Urinary bladder (tissue), 4 donors: Measurements from ENCODE around the gene TIMELESS. TPM values are rescaled to one million over a fixed set of nuclear protein-coding genes. Genes with fewer than 3 reads are reported as not detected.

Experiments used
- DNase-seq: peaks from one replicate; pipeline ENCODE4 v3.0.0-alpha.2; 2015; ENCODE audit errors: extremely low spot score
- H3K27ac ChIP-seq: one replicate; pipeline ENCODE4 v1.5.1; 2013; ENCODE audit warnings: low read depth, mild to moderate bottlenecking, moderate library complexity
- H3K36me3 ChIP-seq: one replicate; pipeline ENCODE4 v1.6.1; 2013; ENCODE audit warnings: mild to moderate bottlenecking, moderate library complexity; ENCODE audit not compliant: insufficient read depth
- H3K4me1 ChIP-seq: one replicate; pipeline ENCODE4 v1.6.1; 2013; ENCODE audit warnings: mild to moderate bottlenecking, moderate library complexity; ENCODE audit not compliant: insufficient read depth
- H3K4me3 ChIP-seq: one replicate; pipeline ENCODE4 v1.5.1; 2013; ENCODE audit warnings: low read depth, low read length
- WGBS: extraction: QIAGEN DNeasy Blood & Tissue Kit; methylation state at CpG from one replicate; pipeline ENCODE4 v1.1.7; 2013; 5-methylcytosine and 5-hydroxymethylcytosine counted together
- polyA plus RNA-seq: library from polyadenylated mRNA; stranded (reverse); fragments of 200-250 nt; gene quantifications from one replicate; pipeline ENCODE4 v1.2.3, GENCODE V29; 2013
- total RNA-seq: library from RNA; depleted of rRNA; stranded (reverse); fragments of >200 nt; gene quantifications from one replicate; pipeline ENCODE4 v1.2.3, GENCODE V29; 2014
- donor health status: healthy with polysubstance abuse.
- donor health status: healthy.

The TIMELESS gene
- total and polyA plus RNA-seq, 2 donors, result 6.2 to 8.9 TPM

DNA sequence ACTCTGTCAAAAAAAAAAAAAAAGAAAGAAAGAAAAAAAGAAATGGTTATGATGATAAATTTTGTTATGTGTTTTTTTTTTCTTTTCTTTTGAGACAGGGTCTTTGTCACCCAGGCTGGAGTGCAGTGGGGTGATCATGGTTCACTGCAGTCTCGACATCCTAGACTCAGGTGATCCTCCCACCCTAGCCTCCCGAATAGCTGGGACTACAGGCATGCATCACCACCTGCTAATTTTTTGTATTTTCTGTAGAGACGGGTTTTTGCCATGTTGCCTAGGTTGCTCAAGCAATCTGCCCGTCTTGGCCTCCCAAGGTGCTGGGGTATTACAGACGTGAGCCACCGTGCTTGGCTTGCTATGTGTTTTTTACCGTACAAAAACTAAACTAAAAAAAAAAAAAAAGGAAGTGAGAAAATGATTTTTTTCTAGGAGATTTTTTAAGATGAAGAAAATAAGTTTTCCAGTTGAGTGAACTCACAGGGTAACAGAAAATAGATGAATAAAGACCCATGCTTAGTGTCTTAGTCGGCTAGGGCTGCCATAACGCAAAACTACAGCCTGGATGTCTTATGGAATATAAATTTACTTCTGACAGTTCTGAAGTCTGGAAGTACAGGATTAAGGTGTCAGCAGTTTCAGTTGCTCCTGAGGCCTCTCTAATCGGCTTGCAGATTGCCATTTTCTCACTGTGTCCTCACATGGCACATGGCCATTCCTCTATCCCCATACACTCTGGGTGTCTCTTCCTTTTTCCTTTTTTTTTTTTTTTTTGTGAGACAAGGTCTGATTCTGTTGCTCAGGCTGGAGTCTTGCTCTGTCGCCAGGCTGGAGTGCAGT, 73.4 kb downstream of the TIMELESS start:
- H3K4me1 ChIP-seq, result no peaks in the 10 kb centered on the region
- WGBS, result 70% methylated on average over 11 of the region's 11 CpGs
- H3K27ac ChIP-seq, result no peak overlapping the region
- H3K4me3 ChIP-seq, result no peak overlapping the region
- no peak for DNase-seq
- H3K36me3 ChIP-seq, result no peaks in the 10 kb centered on the region

DNA sequence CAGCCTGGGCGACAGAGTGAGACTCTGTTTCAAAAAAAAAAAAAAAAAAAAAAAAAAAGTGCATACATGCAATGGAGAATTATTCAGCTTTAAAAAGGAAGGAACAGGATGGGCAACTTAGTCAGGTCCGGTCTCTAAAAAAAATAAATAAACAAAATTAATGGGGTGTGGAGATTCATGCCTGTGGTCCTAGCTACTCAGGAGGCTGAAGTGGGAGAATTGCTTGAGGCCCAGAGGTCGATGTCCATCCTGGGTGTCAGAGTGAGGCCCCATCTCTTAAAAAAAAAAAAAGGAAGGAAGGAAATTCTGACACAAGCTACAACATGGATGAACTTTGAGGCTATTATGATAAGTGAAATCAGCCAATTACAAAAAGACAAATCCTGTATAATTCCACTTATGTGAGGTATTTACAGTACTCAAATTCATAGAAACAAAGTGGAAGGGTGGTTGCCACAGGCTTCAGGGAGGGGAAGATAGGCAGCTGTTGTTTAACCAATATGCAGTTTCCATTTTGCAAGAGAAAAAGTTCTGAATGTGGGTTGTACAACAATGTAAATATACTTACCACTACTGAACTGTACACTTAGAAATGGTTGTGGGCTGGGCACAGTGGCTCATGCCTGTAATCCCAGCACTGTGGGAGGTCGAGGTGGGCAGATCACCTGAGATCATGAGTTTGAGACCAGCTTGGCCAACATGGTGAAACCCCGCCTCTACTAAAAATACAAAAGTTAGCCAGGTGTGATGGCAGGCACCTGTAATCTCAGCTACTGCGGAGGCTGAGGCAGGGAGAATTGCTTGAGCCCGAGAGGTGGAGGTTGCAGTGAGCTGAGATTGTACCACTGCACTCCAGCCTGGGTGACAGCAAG, 74.3 kb downstream of the TIMELESS start:
- no peaks in the 10 kb centered on the region for H3K36me3 ChIP-seq
- H3K4me1 ChIP-seq, result no peaks in the 10 kb centered on the region
- WGBS, result 76% methylated on average over 7 of the region's 7 CpGs
- H3K27ac ChIP-seq, result no peak overlapping the region
- DNase-seq, result no peak
- H3K4me3 ChIP-seq, result no peak overlapping the region

DNA sequence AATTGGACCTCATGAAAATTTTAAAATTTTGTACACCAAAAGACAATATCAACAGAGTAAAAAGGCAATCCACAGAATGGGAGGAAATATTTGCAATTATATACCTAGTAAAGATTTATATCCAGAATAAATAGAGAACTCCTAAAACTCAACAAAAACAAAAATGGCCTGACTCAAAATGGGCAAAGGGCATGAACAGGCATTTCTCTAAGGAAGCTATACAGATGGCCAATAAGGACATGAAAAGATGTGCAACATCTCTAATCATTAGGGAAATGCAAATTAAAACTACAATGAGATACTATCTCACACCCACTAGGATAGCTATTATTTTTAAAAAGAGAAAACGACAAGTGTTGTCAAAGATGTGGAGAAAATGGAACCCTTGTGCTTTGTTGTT, 75.7 kb downstream of the TIMELESS start:
- Histone ChIP-seq H3K4me3 (no peak overlapping the region), H3K27ac (no peak overlapping the region), H3K4me1 (no peaks in the 10 kb centered on the region), H3K36me3 (no peaks in the 10 kb centered on the region)
- DNase-seq, result no peak
- whole genome bisulfite sequencing, result 95% methylated on average over 1 of the region's 1 CpG

DNA sequence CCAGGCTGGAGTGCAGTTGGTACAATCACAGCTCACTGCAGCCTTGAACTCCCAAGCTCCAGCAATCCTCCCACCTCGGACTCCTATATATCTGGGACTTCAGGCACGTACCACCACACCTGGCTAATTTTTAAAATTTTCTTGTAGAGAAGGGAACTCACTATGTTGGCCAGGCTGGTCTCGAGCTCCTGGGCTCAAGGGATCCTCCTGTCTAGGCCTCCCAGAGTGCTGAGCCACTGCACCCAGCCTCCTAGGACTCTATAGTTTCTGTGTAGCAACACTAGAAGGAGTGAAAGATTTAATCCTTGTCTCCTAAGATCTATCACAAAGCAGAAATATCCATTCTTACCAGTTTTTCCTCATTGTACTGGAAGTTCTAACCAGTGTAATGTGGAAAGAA, 82.3 kb downstream of the TIMELESS start:
- Histone ChIP-seq H3K27ac (no peak overlapping the region), H3K36me3 (no peaks in the 10 kb centered on the region), H3K4me3 (no peak overlapping the region), H3K4me1 (no peaks in the 10 kb centered on the region)
- DNase-seq, result no peak
- WGBS, result 87% methylated on average over 3 of the region's 3 CpGs

Other genes with a start within 250 kb of the TIMELESS start
- gene RNF41, start 227.5 kb downstream of the TIMELESS start, total RNA-seq, result 42.9 TPM
- gene RNF41, start 227.5 kb downstream of the TIMELESS start, polyA plus RNA-seq, result 37.8 TPM
- gene NABP2, start 225.1 kb downstream of the TIMELESS start, total RNA-seq, result 15.7 TPM
- gene NABP2, start 225.1 kb downstream of the TIMELESS start, polyA plus RNA-seq, result 31.0 TPM
- gene SLC39A5, start 219.4 kb downstream of the TIMELESS start, total RNA-seq, result not detected
- gene SLC39A5, start 219.4 kb downstream of the TIMELESS start, polyA plus RNA-seq, result 0.30 TPM
- 10.2 TPM for gene ANKRD52, start 191.0 kb downstream of the TIMELESS start, total RNA-seq
- 14.4 TPM for gene ANKRD52, start 191.0 kb downstream of the TIMELESS start, polyA plus RNA-seq
- 6.9 TPM for gene COQ10A, start 182.5 kb downstream of the TIMELESS start, total RNA-seq
- 13.8 TPM for gene COQ10A, start 182.5 kb downstream of the TIMELESS start, polyA plus RNA-seq
- gene CS, start 149.1 kb downstream of the TIMELESS start, total RNA-seq, result 64.3 TPM
- gene CS, start 149.1 kb downstream of the TIMELESS start, polyA plus RNA-seq, result 101 TPM
- gene CNPY2, start 133.4 kb downstream of the TIMELESS start, total RNA-seq, result 53.8 TPM
- 75.6 TPM for gene CNPY2, start 133.4 kb downstream of the TIMELESS start, polyA plus RNA-seq
- gene PAN2, start 115.4 kb downstream of the TIMELESS start, total RNA-seq, result 64.7 TPM
- gene PAN2, start 115.4 kb downstream of the TIMELESS start, polyA plus RNA-seq, result 31.1 TPM
- gene IL23A, start 110.5 kb downstream of the TIMELESS start, total RNA-seq, result not detected
- gene IL23A, start 110.5 kb downstream of the TIMELESS start, polyA plus RNA-seq, result 0.89 TPM
- gene STAT2, start 89.3 kb downstream of the TIMELESS start, total RNA-seq, result 156 TPM
- gene STAT2, start 89.3 kb downstream of the TIMELESS start, polyA plus RNA-seq, result 66.3 TPM
- gene APOF, start 86.6 kb downstream of the TIMELESS start, total RNA-seq, result not detected
- 0.13 TPM for gene APOF, start 86.6 kb downstream of the TIMELESS start, polyA plus RNA-seq
- gene MIP, start 5.2 kb upstream of the TIMELESS start, total RNA-seq, result not detected
- not detected for gene MIP, start 5.2 kb upstream of the TIMELESS start, polyA plus RNA-seq
- gene SPRYD4, start 19.2 kb upstream of the TIMELESS start, total RNA-seq, result 2.0 TPM
- gene SPRYD4, start 19.2 kb upstream of the TIMELESS start, polyA plus RNA-seq, result 2.4 TPM
- gene GLS2, start 38.7 kb upstream of the TIMELESS start, total RNA-seq, result 0.79 TPM
- 0.90 TPM for gene GLS2, start 38.7 kb upstream of the TIMELESS start, polyA plus RNA-seq
- 27.5 TPM for gene RBMS2, start 72.4 kb upstream of the TIMELESS start, total RNA-seq
- gene RBMS2, start 72.4 kb upstream of the TIMELESS start, polyA plus RNA-seq, result 11.2 TPM
- gene BAZ2A, start 180.9 kb upstream of the TIMELESS start, total RNA-seq, result 27.4 TPM
- 30.9 TPM for gene BAZ2A, start 180.9 kb upstream of the TIMELESS start, polyA plus RNA-seq
- gene ATP5F1B, start 196.6 kb upstream of the TIMELESS start, total RNA-seq, result 175 TPM
- 583 TPM for gene ATP5F1B, start 196.6 kb upstream of the TIMELESS start, polyA plus RNA-seq
- gene PTGES3, start 238.9 kb upstream of the TIMELESS start, total RNA-seq, result 118 TPM
- 184 TPM for gene PTGES3, start 238.9 kb upstream of the TIMELESS start, polyA plus RNA-seq